Calu3 (cell line): ENCODE data around the gene MED23. TPM values are rescaled to one million over a fixed set of nuclear protein-coding genes. Genes with fewer than 3 reads are reported as not detected.

ENCODE experiments used
- BruUV-seq: library from RNA; stranded (reverse); fragments of 400-500 nt; replicated peaks from 2 replicates; lab custom pipeline; 2021; lab: Mats Ljungman, UMichigan
- CTCF ChIA-PET: fragments of 300-600 bp; sonication (Branson Sonifier 250); formaldehyde crosslinking; loops from one replicate; lab custom pipeline; 2022; ENCODE audit warnings: antibody characterized with exemption; lab: Charles Lee
- DNase-seq: peaks from one replicate; pipeline ENCODE4 v3.0.0; 2022
- H3K27ac Mint-ChIP-seq: one replicate; pipeline ENCODE4 v1.8.0; 2022; ENCODE audit warnings: mixed read lengths; ENCODE audit not compliant: unreplicated experiment
- H3K27me3 Mint-ChIP-seq: one replicate; pipeline ENCODE4 v1.8.0; 2022; ENCODE audit warnings: mixed read lengths; ENCODE audit not compliant: unreplicated experiment
- H3K36me3 Mint-ChIP-seq: one replicate; pipeline ENCODE4 v1.8.0; 2022; ENCODE audit warnings: mild to moderate bottlenecking, moderate library complexity, mixed read lengths; ENCODE audit not compliant: insufficient read depth, unreplicated experiment
- H3K4me1 Mint-ChIP-seq: one replicate; pipeline ENCODE4 v1.8.0; 2022; ENCODE audit warnings: mild to moderate bottlenecking, low read depth, mixed read lengths; ENCODE audit not compliant: unreplicated experiment
- H3K4me3 Mint-ChIP-seq: one replicate; pipeline ENCODE4 v1.8.0; 2022; ENCODE audit warnings: mild to moderate bottlenecking, low read depth, moderate library complexity, mixed read lengths; ENCODE audit not compliant: unreplicated experiment
- H3K9me3 Mint-ChIP-seq: one replicate; pipeline ENCODE4 v1.8.0; 2022; ENCODE audit warnings: low read depth, mixed read lengths; ENCODE audit not compliant: unreplicated experiment
- CTCF ChIP-seq: fragments of 200-600 bp; IDR thresholded peaks from one replicate; pipeline ENCODE4 v1.8.0; 2022; ENCODE audit warnings: antibody characterized with exemption; ENCODE audit not compliant: unreplicated experiment
- intact Hi-C: fragments of 100-400 bp; cut with micrococcal nuclease; formaldehyde crosslinking; loops from one replicate; pipeline ENCODE4 v1.10.0; 2022; ENCODE audit not compliant: unreplicated experiment
- total RNA-seq: library from RNA; stranded (reverse); gene quantifications from 2 replicates; pipeline ENCODE4 v1.2.3, GENCODE V29; 2022

Gene MED23
- total RNA-seq, 1 experiment from 2014 or later, result 31.0 TPM

GRCh38 chr6:131592935-131593334, 35.1 kb downstream of the MED23 start:
- CTCF ChIA-PET, result no interaction called here
- no TSS peak for BruUV-seq
- no peaks in the 10 kb centered on the region for H3K9me3 Mint-ChIP-seq
- H3K4me1 Mint-ChIP-seq, result no peaks in the 10 kb centered on the region
- peaks cover 43% of the 10 kb centered on the region for H3K36me3 Mint-ChIP-seq
- no peak overlapping the region for H3K27ac Mint-ChIP-seq
- TF ChIP-seq CTCF, result no peak
- intact Hi-C loops, result no loop called here
- no peak overlapping the region for H3K4me3 Mint-ChIP-seq
- no peak for DNase-seq
- no peaks in the 10 kb centered on the region for H3K27me3 Mint-ChIP-seq

- H3K36me3 Mint-ChIP-seq, result peaks cover 31% of the 10 kb centered on the region
- CTCF ChIA-PET, result no interaction called here
- no peaks in the 10 kb centered on the region for H3K27me3 Mint-ChIP-seq
- BruUV-seq, result no TSS peak
- no peak overlapping the region for H3K4me3 Mint-ChIP-seq
- DNase-seq, result no peak
- intact Hi-C loops, result no loop called here
- no peak overlapping the region for H3K27ac Mint-ChIP-seq
- no peak for TF ChIP-seq CTCF
- H3K4me1 Mint-ChIP-seq, result no peaks in the 10 kb centered on the region
- H3K9me3 Mint-ChIP-seq, result no peaks in the 10 kb centered on the region
Observed at GRCh38 chr6:131588643-131589042, 39.4 kb downstream of the MED23 start.

GRCh38 chr6:131587909-131588308, 40.1 kb downstream of the MED23 start:
- Mint-ChIP-seq H3K4me3 (no peak overlapping the region), H3K4me1 (no peaks in the 10 kb centered on the region), H3K36me3 (peaks cover 31% of the 10 kb centered on the region), H3K27me3 (no peaks in the 10 kb centered on the region), H3K9me3 (no peaks in the 10 kb centered on the region), H3K27ac (no peak overlapping the region)
- intact Hi-C loops, result no loop called here
- CTCF ChIA-PET, result no interaction called here
- no peak for DNase-seq
- no TSS peak for BruUV-seq
- no peak for TF ChIP-seq CTCF

- Mint-ChIP-seq H3K9me3 (no peaks in the 10 kb centered on the region), H3K27ac (no peak overlapping the region), H3K27me3 (no peaks in the 10 kb centered on the region), H3K4me1 (no peaks in the 10 kb centered on the region), H3K36me3 (peaks cover 22% of the 10 kb centered on the region), H3K4me3 (no peak overlapping the region)
- BruUV-seq, result no TSS peak
- no peak for TF ChIP-seq CTCF
- no peak for DNase-seq
- intact Hi-C loops, result no loop called here
- CTCF ChIA-PET, result no interaction called here
Observed at GRCh38 chr6:131586543-131586942, 41.5 kb downstream of the MED23 start.

GRCh38 chr6:131581523-131581922, 46.5 kb downstream of the MED23 start:
- no peak for TF ChIP-seq CTCF
- intact Hi-C loops, result no loop called here
- CTCF ChIA-PET, result no interaction called here
- Mint-ChIP-seq H3K4me1 (no peaks in the 10 kb centered on the region), H3K4me3 (no peak overlapping the region), H3K36me3 (peaks cover 4% of the 10 kb centered on the region), H3K9me3 (no peaks in the 10 kb centered on the region), H3K27me3 (no peaks in the 10 kb centered on the region), H3K27ac (no peak overlapping the region)
- no peak for DNase-seq
- BruUV-seq, result no TSS peak
